Adrenal gland (tissue), 5 donors: ENCODE results near the gene NOSTRIN.

Experiments used
- CTCF ChIP-seq, 6 experiments: fragments of 450-650 bp in 4 of 6; fragments of 200-600 bp in 2 of 6; sonication (generic) in 1 of 6; IDR thresholded peaks; 1 replicate in 5 of 6; 2 replicates in 1 of 6; pipeline versions ENCODE4 v1.5.1 to v1.8.0; 2016 to 2021; ENCODE audit warnings: antibody characterized with exemption in 6 of 6, mild to moderate bottlenecking in 2 of 6, moderate library complexity in 1 of 6
- POLR2A ChIP-seq, 2 donors: fragments of 450-650 bp; IDR thresholded peaks; one replicate each; pipeline ENCODE4 v1.6.1; 2017; ENCODE audit warnings: antibody characterized with exemption in 2 of 2, mild to moderate bottlenecking in 2 of 2, moderate library complexity in 1 of 2
- donor health status: DM: no; HTN: no; CAD: no.

- TF ChIP-seq CTCF (IDR thresholded peaks at IDR 0.05) (peak; percentile 86 to 93 (median 90)), POLR2A (IDR thresholded peaks at IDR 0.05) (no peak)
These were observed 28.5 kb upstream of the NOSTRIN start for GRCh38 chr2:168773719-168774521.
